HAP-1 (cell line): ENCODE measurements around the gene TEX14.
A peak's percentile ranks its signal among the peaks of the same experiment; 100 is the strongest.

ENCODE experiments used
- DNase-seq, 2 experiments: peaks; one replicate each; pipeline ENCODE4 v3.0.0-alpha.2; 2016 to 2020; ENCODE audit warnings: low spot score in 2 of 2
- H3K27me3 ChIP-seq: fragments of 250-450 bp; sonication (Bioruptor Pico); 2 replicates; pipeline ENCODE4 v1.5.1; 2020; ENCODE audit warnings: low read depth, mild to moderate bottlenecking, moderate library complexity
- H3K36me3 ChIP-seq: fragments of 250-450 bp; sonication (Bioruptor Pico); replicated peaks from 2 replicates; pipeline ENCODE4 v1.5.1; 2020; ENCODE audit warnings: mild to moderate bottlenecking
- H3K4me1 ChIP-seq: fragments of 250-450 bp; sonication (Bioruptor Pico); 2 replicates; pipeline ENCODE4 v1.5.1; 2020; ENCODE audit warnings: mild to moderate bottlenecking
- H3K4me3 ChIP-seq: fragments of 250-450 bp; sonication (Bioruptor Pico); 2 replicates; pipeline ENCODE4 v1.5.1; 2020; ENCODE audit warnings: mild to moderate bottlenecking, moderate library complexity
- H3K9me3 ChIP-seq: fragments of 250-450 bp; sonication (Bioruptor Pico); 2 replicates; pipeline ENCODE4 v1.5.1; 2020; ENCODE audit warnings: mild to moderate bottlenecking, moderate library complexity
- in situ Hi-C: fragments of 300-500 bp; cut with MboI; formaldehyde crosslinking; loops from 3 replicates; pipeline ENCODE4 v1.14.3; 2020; ENCODE audit warnings: low sequenced_read_pairs, inconsistent platforms, mixed read lengths

The TEX14 gene

DNA sequence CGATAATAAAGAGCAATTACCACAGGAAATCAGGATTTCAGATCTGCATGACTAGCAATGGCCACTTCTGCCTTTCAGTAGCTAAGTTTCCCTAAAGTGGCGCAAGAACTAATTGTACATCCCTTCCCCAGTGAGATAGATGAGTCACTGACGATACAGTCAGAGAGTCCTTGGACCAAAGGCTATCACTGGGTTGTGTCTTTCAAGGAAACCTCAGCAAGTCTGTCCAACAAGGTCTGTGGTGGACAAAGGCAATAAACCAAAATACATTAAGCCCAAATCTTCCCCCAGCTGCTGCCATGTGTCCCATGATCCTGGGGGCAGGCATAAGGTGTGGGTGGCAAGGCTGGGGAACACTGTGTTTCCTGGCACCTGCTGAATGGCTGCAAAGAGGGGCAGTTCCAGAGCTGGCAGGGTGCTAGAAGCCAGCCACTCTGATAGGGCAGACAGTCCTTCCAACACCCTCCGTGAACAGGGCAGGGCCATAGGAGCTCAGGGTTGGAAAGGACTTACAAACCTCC lies 156.9 kb downstream of the TEX14 start:
- no peak for DNase-seq
- Histone ChIP-seq H3K36me3 (no peaks in the 10 kb centered on the region), H3K4me3 (no peak overlapping the region), H3K27me3 (peaks cover 4% of the 10 kb centered on the region; the same call in 1 of the 2 replicates), H3K9me3 (no peaks in the 10 kb centered on the region), H3K4me1 (0 out of 2 replicates have a peak, but pooled peaks cover 3% of the 10 kb centered on the region)
- in situ Hi-C loops: no loop called here

DNA sequence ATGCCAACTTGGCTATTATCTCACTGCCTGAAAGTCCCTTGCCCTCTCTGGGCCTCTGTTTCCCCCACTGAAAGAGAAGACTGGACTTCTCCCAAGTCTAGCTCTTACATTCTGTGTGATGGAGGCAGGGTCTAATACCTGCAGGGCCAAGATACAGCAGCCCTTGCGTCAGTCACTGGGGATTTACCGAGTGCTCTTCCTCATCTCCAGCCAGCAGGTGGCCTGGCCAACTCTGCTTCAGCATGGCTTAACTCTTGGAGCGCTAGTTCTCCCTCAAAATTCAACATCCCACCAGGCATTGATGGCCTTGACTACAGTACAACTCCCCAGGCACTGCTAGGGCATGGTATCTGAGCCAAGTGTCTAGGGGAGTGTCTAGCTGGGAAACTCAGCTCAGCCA lies 157.5 kb downstream of the TEX14 start:
- Histone ChIP-seq H3K36me3 (no peaks in the 10 kb centered on the region), H3K27me3 (0 out of 2 replicates have a peak, but pooled peaks cover 4% of the 10 kb centered on the region), H3K9me3 (no peaks in the 10 kb centered on the region), H3K4me3 (no peak overlapping the region), H3K4me1 (0 out of 2 replicates have a peak, but pooled peaks cover 3% of the 10 kb centered on the region)
- DNase-seq: no peak
- in situ Hi-C loops: no loop called here

DNA sequence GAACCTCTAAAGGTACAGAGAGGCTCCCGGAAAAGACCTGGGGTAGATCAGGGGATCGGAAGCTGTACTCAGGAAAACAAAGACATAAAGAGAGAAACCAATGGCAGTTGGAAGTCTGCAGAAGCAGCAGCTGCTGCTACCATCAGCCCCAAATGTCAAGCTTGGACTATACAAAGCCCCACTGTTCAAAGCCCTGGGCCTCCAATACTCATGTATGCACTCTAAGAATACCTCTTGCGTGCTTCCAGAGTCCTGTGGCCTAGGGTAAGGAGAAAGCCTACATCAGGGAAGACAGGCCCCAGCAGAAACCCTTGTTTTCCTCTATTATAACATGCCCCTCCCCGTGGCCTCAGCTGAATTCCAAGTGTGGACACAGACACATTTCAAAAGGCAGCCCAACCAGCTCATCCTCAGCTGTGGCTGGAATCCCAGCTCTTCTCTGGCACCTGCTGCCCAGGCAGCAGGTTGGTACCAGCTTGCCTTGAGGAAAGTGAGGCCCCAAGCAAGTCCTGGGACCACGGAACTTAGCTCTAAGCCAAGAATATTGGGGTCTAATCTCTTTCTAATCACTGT lies 158.1 kb downstream of the TEX14 start:
- 0 out of 2 replicates have a peak, but pooled peaks cover 4% of the 10 kb centered on the region for H3K27me3 ChIP-seq
- in situ Hi-C loops: no loop called here
- H3K9me3 ChIP-seq: no peaks in the 10 kb centered on the region
- DNase-seq: no peak
- 0 out of 2 replicates have a peak, but pooled peaks cover 3% of the 10 kb centered on the region for H3K4me1 ChIP-seq
- H3K36me3 ChIP-seq: no peaks in the 10 kb centered on the region
- H3K4me3 ChIP-seq: no peak overlapping the region

DNA sequence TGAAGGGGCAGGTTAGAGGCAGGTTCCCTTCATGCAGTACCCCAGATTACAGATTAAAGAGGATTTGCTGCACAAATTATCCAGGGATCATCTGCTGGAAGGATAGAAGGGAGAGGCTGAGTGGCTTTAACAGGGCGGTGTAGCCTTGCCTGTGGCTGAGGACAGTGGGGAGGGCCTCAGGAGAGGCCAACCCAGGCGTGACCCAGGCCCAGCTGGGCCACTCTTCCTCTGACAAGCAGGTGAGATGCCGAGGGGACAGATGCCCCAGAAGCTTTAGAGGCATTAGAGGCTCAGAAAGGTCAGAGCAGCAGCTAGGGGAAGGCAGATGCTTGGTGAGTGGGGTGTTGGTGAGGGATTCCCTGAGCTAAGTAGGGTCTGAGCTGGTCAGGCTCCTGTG lies 159.3 kb downstream of the TEX14 start:
- Histone ChIP-seq H3K4me1 (0 out of 2 replicates have a peak, but pooled peaks cover 3% of the 10 kb centered on the region), H3K9me3 (no peaks in the 10 kb centered on the region), H3K27me3 (0 out of 2 replicates have a peak, but pooled peaks cover 4% of the 10 kb centered on the region), H3K36me3 (no peaks in the 10 kb centered on the region), H3K4me3 (peak overlapping the region; percentile 33)
- DNase-seq: no peak
- in situ Hi-C loops: no loop called here

DNA sequence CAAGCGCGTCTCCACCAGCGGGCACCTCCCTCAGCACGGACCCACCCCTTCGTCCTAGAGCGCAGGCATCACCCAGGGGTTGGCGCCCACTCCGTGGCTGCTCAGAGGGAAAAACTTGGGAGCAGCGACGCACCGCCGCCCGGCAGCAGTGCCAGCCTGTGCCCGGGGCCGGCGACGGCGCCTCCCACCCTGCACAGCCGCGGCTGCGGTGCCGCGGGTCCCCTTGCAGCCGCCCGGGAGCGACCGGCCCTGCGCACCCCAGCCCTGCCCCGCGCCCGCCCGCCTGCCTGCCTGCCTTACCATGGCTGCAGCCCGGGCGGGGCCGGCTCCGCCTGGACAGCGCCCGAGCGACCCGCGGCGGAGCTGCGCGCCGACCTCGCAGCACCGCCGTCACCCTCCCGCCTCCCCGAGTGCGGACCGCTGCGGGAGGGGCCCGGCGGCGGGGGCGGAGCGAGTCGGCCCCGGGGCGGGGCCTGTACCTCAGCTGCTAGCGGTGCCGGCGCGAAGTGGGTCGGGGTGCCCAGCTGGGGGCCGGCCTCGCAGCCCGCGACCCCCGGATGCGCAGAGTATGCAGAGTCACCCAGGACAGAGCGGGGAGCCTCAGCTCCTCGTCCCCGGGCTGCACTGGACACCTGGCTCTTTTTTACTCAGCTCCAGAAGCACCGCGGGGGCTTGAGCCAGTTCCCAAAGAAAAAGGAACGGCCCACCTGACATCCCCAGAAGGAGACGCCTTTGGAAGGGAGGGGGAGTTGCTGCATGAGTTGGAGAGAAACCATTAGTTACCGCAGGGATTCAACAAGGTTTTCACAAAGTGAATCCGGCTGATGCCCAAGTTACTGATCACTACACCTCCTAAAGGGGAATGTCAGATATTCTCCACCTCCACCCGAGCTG lies 159.9 kb downstream of the TEX14 start:
- no peaks in the 10 kb centered on the region for H3K36me3 ChIP-seq
- no peaks in the 10 kb centered on the region for H3K27me3 ChIP-seq
- peak overlapping the region; percentile 33 for H3K4me3 ChIP-seq
- in situ Hi-C loops: no loop called here
- H3K9me3 ChIP-seq: no peaks in the 10 kb centered on the region
- 0 out of 2 replicates have a peak, but pooled peaks cover 3% of the 10 kb centered on the region for H3K4me1 ChIP-seq
- DNase-seq: peak; percentile 58 to 75

DNA sequence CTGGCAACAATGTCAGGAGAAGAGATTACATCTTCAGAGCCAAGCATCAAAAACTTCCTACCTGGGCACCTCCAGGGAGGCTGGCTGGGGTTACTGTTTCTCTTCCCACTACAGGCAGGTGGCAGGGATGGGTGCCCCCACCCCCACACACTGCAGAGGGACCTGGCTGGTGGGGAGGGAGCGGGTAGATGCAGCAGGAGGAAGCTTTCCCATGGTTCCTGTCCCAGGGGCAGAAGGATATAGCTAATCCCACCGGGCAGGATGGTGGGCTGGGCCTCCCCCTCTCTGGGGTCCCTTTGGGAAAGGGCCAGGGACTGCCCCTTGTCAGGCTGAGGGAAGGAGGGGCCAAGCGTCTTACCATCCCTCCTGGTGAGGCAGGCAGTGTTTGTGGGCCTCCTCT lies 160.7 kb downstream of the TEX14 start:
- peak overlapping the region; percentile 26 for H3K4me3 ChIP-seq

DNA sequence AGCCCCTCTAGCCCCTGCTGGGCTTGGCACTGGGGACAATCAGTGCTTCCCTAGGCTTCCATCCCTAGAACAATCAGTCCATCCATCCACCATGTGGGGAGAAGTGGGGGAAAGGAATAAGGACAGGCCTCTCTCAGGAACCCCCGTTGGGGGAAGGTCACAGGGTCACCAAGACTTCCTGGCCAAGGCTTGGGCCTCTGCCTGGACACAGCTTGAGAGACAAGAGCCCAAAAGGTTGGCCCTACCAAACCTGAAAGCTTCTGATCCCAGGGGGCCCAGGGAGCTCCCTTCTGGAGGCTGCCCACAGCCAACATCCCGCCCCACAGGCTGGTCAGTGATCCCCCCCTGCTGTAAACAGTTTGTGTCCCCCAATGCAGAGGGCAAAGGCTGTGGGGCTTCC lies 161.2 kb downstream of the TEX14 start:
- H3K27me3 ChIP-seq: no peaks in the 10 kb centered on the region
- in situ Hi-C loops: no loop called here
- H3K4me1 ChIP-seq: 0 out of 2 replicates have a peak, but pooled peaks cover 3% of the 10 kb centered on the region
- no peak overlapping the region for H3K4me3 ChIP-seq
- DNase-seq: no peak
- H3K9me3 ChIP-seq: no peaks in the 10 kb centered on the region
- no peaks in the 10 kb centered on the region for H3K36me3 ChIP-seq

More for the DNA sequence above, 160.7 kb downstream of the TEX14 start:
- Histone ChIP-seq H3K27me3 (no peaks in the 10 kb centered on the region), H3K4me1 (0 out of 2 replicates have a peak, but pooled peaks cover 3% of the 10 kb centered on the region), H3K36me3 (no peaks in the 10 kb centered on the region), H3K9me3 (no peaks in the 10 kb centered on the region)
- in situ Hi-C loops: no loop called here
- no peak for DNase-seq

DNA sequence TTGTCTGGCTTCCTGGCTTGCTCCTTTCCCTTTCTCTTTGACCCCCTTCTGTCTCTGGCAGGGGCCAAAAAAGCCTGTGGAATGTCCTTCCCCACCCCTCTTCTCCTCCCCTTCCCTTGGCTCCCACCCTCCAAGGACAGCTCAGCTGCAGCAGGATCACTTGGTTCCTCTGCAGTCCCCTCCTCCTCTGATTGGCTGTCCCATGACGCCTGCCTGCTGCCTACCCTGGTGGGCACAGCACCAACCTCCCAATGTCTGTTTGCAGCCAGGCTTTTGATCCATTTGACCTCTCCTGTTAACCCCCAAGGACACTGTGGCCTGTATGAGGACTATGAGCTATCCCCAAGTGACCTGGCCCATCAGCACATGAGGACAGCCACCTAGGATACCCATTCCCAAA lies 162.6 kb downstream of the TEX14 start:
- DNase-seq: no peak
- Histone ChIP-seq H3K4me3 (no peak overlapping the region), H3K27me3 (no peaks in the 10 kb centered on the region), H3K4me1 (0 out of 2 replicates have a peak, but pooled peaks cover 3% of the 10 kb centered on the region), H3K36me3 (no peaks in the 10 kb centered on the region), H3K9me3 (no peaks in the 10 kb centered on the region)
- in situ Hi-C loops: no loop called here

DNA sequence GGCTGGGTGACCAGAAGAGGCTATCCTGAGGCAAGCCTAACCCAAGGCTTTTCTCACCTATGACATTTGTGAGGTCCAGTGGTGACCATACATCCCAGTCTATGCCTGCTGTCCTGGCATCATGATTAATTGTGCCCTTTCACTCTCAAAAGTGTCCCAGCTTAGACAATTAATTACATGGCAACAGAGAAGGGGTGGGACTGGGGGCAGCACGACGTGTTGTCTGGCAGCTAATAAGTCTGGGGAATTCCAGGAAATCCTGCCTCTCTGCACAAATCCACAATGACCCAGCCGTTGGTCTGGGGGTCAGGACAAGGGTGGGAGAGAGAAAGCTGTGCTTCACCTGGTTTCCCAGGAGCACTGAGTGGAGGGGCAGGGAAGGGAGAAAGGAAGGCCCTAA lies 163.4 kb downstream of the TEX14 start:
- H3K36me3 ChIP-seq: no peaks in the 10 kb centered on the region
- no peaks in the 10 kb centered on the region for H3K9me3 ChIP-seq
- H3K4me3 ChIP-seq: no peak overlapping the region
- in situ Hi-C loops: no loop called here
- no peaks in the 10 kb centered on the region for H3K27me3 ChIP-seq
- no peak for DNase-seq
- H3K4me1 ChIP-seq: 0 out of 2 replicates have a peak, but pooled peaks cover 3% of the 10 kb centered on the region

DNA sequence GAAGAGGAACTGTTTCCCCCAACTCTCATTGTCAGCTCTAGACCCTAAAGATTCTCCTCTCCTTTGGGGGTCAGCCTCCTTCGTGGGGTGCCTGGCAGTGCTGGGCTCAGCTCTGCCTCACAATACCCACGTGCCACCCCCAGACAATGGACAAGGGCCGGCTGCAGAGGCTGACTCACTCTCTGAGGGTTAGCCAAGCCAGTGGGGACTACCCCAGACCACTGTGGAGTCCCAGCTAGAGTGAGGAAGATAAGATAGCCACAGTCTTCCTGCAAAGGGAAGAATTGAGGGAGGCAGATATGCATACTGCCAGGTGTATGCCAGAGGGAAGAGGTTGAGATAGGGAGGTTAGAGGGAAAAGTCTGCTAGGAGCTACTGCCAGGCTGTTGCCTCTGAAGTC lies 163.9 kb downstream of the TEX14 start:
- Histone ChIP-seq H3K36me3 (no peaks in the 10 kb centered on the region), H3K27me3 (no peaks in the 10 kb centered on the region), H3K4me1 (0 out of 2 replicates have a peak, but pooled peaks cover 3% of the 10 kb centered on the region), H3K4me3 (no peak overlapping the region), H3K9me3 (no peaks in the 10 kb centered on the region)
- in situ Hi-C loops: no loop called here
- no peak for DNase-seq

DNA sequence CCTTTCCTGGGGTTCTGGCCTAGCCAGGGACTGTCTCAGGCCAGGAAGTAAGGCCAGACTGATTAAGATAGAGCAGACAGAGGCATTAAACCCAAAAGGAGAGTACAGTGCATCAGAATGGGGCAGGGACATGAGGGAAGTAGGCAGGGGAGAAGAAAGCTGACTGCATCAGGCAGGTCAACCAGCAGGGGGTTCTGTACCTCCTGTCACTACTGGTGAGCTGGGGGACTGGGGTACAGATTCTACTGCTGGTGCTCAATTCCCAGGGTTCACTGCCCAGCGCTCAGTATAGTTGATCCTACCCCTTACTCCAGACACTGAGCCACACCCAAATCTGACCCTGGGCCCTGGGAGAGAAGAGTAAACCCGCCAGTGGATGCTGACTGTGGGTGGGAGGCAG lies 164.5 kb downstream of the TEX14 start:
- in situ Hi-C loops: no loop called here
- DNase-seq: no peak
- no peaks in the 10 kb centered on the region for H3K9me3 ChIP-seq

DNA sequence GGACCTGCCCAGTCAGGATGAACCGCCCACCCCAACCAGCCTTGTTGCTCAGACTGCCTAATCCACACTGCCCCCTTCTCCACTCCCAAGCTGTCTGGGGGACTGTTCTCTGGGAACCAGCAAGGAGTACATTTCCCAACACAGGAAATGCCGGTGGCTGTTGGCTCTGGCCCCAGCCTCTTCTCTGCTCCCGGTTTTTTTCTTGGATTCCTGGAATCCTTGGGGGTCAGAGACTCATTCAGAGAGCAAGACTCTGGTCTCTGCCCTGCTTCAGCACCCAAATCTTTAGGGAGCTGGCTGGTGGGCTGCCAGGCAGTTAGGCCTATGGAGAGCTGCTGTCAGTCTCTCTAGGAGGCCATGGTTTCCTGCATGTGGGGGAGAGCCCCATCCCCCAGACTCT lies 166.6 kb downstream of the TEX14 start:
- no peaks in the 10 kb centered on the region for H3K27me3 ChIP-seq
- no peaks in the 10 kb centered on the region for H3K9me3 ChIP-seq
- H3K4me3 ChIP-seq: no peak overlapping the region
- H3K4me1 ChIP-seq: no peaks in the 10 kb centered on the region
- no peaks in the 10 kb centered on the region for H3K36me3 ChIP-seq
- DNase-seq: no peak
- in situ Hi-C loops: no loop called here

More for the DNA sequence above, 164.5 kb downstream of the TEX14 start:
- H3K4me3 ChIP-seq: no peak overlapping the region
- no peaks in the 10 kb centered on the region for H3K27me3 ChIP-seq
- H3K36me3 ChIP-seq: no peaks in the 10 kb centered on the region
- H3K4me1 ChIP-seq: 0 out of 2 replicates have a peak, but pooled peaks cover 2% of the 10 kb centered on the region

DNA sequence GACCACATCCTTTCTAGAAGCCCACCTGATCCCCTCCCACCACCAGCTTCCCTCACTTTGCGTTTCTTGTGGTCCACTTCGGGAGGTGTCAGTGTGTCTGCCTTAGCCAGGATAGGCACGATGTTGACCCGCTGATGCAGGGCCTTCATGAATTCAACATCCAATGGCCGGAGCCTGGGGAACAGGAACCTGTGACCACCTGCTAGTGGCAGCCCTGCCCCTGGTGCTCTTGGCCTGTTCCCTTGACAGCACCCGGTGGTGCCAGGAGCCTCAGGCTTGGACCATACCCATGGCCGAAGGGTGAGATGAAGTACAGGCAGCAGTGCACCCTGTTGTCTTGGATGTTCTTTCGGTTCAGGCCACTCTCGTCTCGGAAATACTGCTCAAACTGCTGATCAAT lies 170.2 kb downstream of the TEX14 start:
- in situ Hi-C loops: loop anchor here (5.0 kb wide), 1 partner anchor 486 kb away; no protein-coding TSS in a partner anchor

More for the DNA sequence above, 170.2 kb downstream of the TEX14 start:
- Histone ChIP-seq H3K4me1 (peaks cover 9% of the 10 kb centered on the region), H3K4me3 (no peak overlapping the region), H3K36me3 (no peaks in the 10 kb centered on the region; the same call in 1 of the 2 replicates), H3K9me3 (no peaks in the 10 kb centered on the region), H3K27me3 (no peaks in the 10 kb centered on the region)
- no peak for DNase-seq
